Liver (tissue), 3 donors: ENCODE results near the gene GARIN5A.

Source experiments
- HNF4G ChIP-seq: IDR thresholded peaks from 2 replicates; pipeline ENCODE4 v1.6.1; 2016; ENCODE audit warnings: antibody characterized with exemption
- RAD21 ChIP-seq, 2 donors: IDR thresholded peaks; 2 replicates each; pipeline ENCODE4 v1.6.1; 2016; ENCODE audit warnings: antibody characterized with exemption in 2 of 2, mild to moderate bottlenecking in 2 of 2
- SP1 ChIP-seq: IDR thresholded peaks from 2 replicates; pipeline ENCODE4 v1.6.1; 2018; ENCODE audit warnings: antibody characterized with exemption, mild to moderate bottlenecking
- TF ChIP-seq, protein P1 (sequence below): IDR thresholded peaks from 2 replicates; pipeline ENCODE4 v1.6.1; 2016; ENCODE audit warnings: antibody characterized with exemption
- TF ChIP-seq, protein P2 (sequence below): IDR thresholded peaks from 2 replicates; pipeline ENCODE4 v1.6.1; 2016; ENCODE audit warnings: antibody characterized with exemption
- TF ChIP-seq, protein P3 (sequence below): fragments of 150-350 bp; IDR thresholded peaks from 2 replicates; pipeline ENCODE4 v1.5.1; 2017; ENCODE audit warnings: improper control_type of control experiment, low read depth, low read length; ENCODE audit not compliant: missing input control
- TF ChIP-seq, protein P4 (sequence below): IDR thresholded peaks from 2 replicates; pipeline ENCODE4 v1.6.1; 2016; ENCODE audit warnings: antibody characterized with exemption, mild to moderate bottlenecking
- donor health status: healthy.
- donor health status: healthy.

DNA sequence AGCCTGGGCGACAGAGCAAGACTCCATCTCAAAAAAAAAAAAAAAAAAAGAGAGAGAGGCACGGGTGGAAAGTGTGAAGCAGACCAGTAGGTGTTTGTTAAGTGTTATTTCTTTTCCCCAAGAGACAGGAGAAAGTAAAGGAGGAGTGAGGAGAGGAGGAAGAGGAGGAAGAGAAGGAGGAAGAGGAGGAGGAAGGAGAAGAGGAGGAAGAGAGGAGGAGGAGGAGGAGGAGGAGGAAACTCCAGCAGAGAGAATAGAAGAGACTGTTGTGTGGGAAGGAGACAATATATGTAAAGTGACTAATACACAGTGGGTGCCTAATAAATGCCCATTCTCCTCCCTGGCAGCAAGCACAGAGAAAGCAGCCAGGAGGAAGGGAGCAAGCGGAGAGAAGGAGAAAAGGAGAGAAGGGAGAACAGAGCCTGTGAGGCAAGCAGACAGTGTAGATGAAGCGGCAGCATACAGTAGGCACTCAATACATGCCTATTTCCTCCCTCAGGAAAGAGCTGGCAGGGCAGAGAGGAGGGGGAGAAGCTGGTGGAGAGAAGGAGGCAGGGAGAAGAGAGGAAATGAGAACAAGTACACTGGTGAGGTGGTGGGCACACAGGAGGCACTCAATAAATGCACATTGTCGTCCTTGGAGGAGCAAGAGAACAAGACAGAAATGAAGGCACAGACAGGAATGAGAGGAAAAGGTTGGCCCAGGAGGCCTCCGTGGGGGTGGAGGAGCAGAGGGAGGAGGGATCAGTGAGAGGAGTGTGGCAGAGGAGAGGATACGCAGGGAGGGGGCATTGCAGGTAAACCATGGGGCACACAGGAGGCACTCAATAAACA, 17.8 kb upstream of the GARIN5A start:
- TF ChIP-seq HNF4G (no peak), SP1 (no peak), RAD21 (IDR thresholded peaks at IDR 0.05) (no peak)
- TF ChIP-seq, protein P1, sequence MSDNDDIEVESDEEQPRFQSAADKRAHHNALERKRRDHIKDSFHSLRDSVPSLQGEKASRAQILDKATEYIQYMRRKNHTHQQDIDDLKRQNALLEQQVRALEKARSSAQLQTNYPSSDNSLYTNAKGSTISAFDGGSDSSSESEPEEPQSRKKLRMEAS, result no peak
- TF ChIP-seq, protein P2, sequence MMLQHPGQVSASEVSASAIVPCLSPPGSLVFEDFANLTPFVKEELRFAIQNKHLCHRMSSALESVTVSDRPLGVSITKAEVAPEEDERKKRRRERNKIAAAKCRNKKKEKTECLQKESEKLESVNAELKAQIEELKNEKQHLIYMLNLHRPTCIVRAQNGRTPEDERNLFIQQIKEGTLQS, result no peak
- TF ChIP-seq, protein P3, sequence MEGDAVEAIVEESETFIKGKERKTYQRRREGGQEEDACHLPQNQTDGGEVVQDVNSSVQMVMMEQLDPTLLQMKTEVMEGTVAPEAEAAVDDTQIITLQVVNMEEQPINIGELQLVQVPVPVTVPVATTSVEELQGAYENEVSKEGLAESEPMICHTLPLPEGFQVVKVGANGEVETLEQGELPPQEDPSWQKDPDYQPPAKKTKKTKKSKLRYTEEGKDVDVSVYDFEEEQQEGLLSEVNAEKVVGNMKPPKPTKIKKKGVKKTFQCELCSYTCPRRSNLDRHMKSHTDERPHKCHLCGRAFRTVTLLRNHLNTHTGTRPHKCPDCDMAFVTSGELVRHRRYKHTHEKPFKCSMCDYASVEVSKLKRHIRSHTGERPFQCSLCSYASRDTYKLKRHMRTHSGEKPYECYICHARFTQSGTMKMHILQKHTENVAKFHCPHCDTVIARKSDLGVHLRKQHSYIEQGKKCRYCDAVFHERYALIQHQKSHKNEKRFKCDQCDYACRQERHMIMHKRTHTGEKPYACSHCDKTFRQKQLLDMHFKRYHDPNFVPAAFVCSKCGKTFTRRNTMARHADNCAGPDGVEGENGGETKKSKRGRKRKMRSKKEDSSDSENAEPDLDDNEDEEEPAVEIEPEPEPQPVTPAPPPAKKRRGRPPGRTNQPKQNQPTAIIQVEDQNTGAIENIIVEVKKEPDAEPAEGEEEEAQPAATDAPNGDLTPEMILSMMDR, result no peak
- TF ChIP-seq, protein P4, sequence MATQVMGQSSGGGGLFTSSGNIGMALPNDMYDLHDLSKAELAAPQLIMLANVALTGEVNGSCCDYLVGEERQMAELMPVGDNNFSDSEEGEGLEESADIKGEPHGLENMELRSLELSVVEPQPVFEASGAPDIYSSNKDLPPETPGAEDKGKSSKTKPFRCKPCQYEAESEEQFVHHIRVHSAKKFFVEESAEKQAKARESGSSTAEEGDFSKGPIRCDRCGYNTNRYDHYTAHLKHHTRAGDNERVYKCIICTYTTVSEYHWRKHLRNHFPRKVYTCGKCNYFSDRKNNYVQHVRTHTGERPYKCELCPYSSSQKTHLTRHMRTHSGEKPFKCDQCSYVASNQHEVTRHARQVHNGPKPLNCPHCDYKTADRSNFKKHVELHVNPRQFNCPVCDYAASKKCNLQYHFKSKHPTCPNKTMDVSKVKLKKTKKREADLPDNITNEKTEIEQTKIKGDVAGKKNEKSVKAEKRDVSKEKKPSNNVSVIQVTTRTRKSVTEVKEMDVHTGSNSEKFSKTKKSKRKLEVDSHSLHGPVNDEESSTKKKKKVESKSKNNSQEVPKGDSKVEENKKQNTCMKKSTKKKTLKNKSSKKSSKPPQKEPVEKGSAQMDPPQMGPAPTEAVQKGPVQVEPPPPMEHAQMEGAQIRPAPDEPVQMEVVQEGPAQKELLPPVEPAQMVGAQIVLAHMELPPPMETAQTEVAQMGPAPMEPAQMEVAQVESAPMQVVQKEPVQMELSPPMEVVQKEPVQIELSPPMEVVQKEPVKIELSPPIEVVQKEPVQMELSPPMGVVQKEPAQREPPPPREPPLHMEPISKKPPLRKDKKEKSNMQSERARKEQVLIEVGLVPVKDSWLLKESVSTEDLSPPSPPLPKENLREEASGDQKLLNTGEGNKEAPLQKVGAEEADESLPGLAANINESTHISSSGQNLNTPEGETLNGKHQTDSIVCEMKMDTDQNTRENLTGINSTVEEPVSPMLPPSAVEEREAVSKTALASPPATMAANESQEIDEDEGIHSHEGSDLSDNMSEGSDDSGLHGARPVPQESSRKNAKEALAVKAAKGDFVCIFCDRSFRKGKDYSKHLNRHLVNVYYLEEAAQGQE, result no peak
